CD8-positive, alpha-beta memory T cell (primary cell): ENCODE measurements around the gene FBXW4. TPM values are rescaled to one million over a fixed set of nuclear protein-coding genes. Genes with fewer than 3 reads are reported as not detected.
A peak's percentile ranks its signal among the peaks of the same experiment; 100 is the strongest.

Source experiments
- CTCF ChIA-PET: fragments of 350-600 bp; sonication (Branson Sonifier 250); formaldehyde crosslinking; loops from one replicate; lab custom pipeline; 2021; ENCODE audit warnings: antibody characterized with exemption; lab: Charles Lee
- POLR2A ChIA-PET: fragments of 350-600 bp; sonication (Branson Sonifier 250); formaldehyde crosslinking; loops from one replicate; lab custom pipeline; 2021; ENCODE audit warnings: antibody characterized with exemption; lab: Charles Lee
- DNase-seq, 5 donors: peaks; one replicate each; pipeline versions ENCODE4 v3.0.0 to v3.0.0-alpha.2; 2020 to 2022; ENCODE audit warnings: mixed read lengths in 1 of 5
- H3K27ac ChIP-seq: one replicate; pipeline ENCODE4 v1.7.0; 2013; ENCODE audit warnings: low read depth, mild to moderate bottlenecking, low read length, moderate library complexity
- H3K27me3 ChIP-seq: 2 replicates; pipeline ENCODE4 v1.7.0; 2013; ENCODE audit warnings: low read length, mild to moderate bottlenecking; ENCODE audit not compliant: insufficient read depth, poor library complexity, severe bottlenecking
- H3K36me3 ChIP-seq: 2 replicates; pipeline ENCODE4 v1.7.0; 2013; ENCODE audit warnings: mild to moderate bottlenecking, low read length, moderate library complexity; ENCODE audit not compliant: insufficient read depth
- H3K4me1 ChIP-seq: 2 replicates; pipeline ENCODE4 v1.7.0; 2013; ENCODE audit warnings: mild to moderate bottlenecking, low read length, moderate library complexity; ENCODE audit not compliant: insufficient read depth
- H3K4me3 ChIP-seq: 2 replicates; pipeline ENCODE4 v1.7.0; 2013; ENCODE audit warnings: mild to moderate bottlenecking, low read length
- H3K9me3 ChIP-seq: 2 replicates; pipeline ENCODE4 v1.7.0; 2013; ENCODE audit warnings: mild to moderate bottlenecking, low read length
- H3K27ac Mint-ChIP-seq, 8 donors: one replicate each; pipeline ENCODE4 v1.8.0; 2020 to 2021; ENCODE audit warnings: mixed read lengths in 8 of 8, mild to moderate bottlenecking in 6 of 8, inconsistent platforms in 3 of 8, moderate library complexity in 3 of 8
- H3K27me3 Mint-ChIP-seq, 2 donors: one replicate each; pipeline ENCODE4 v1.8.0; 2020 to 2021; ENCODE audit warnings: mixed read lengths in 2 of 2, mild to moderate bottlenecking in 1 of 2, moderate library complexity in 1 of 2
- H3K36me3 Mint-ChIP-seq, 3 donors: one replicate each; pipeline ENCODE4 v1.8.0; 2020 to 2021; ENCODE audit warnings: mixed read lengths in 3 of 3, inconsistent platforms in 1 of 3, mild to moderate bottlenecking in 1 of 3
- H3K4me1 Mint-ChIP-seq, 3 donors: one replicate each; pipeline ENCODE4 v1.8.0; 2020 to 2021; ENCODE audit warnings: mixed read lengths in 3 of 3, inconsistent platforms in 1 of 3, mild to moderate bottlenecking in 1 of 3
- H3K4me3 Mint-ChIP-seq, 7 donors: one replicate each; pipeline ENCODE4 v1.8.0; 2020 to 2021; ENCODE audit warnings: mixed read lengths in 7 of 7, mild to moderate bottlenecking in 6 of 7, moderate library complexity in 4 of 7, inconsistent platforms in 2 of 7
- H3K9me3 Mint-ChIP-seq, 5 donors: one replicate each; pipeline ENCODE4 v1.8.0; 2020 to 2022; ENCODE audit warnings: mixed read lengths in 5 of 5, mild to moderate bottlenecking in 3 of 5, moderate library complexity in 2 of 5, inconsistent platforms in 1 of 5
- polyA plus RNA-seq: library from polyadenylated mRNA; unstranded; fragments of 300-500 nt; fragmentation: Illumina TruSeq; gene quantifications from one replicate; pipeline ENCODE4 v1.2.3, GENCODE V29; 2021
- total RNA-seq, 2 experiments: library from RNA; stranded (reverse); gene quantifications; one replicate each; pipeline ENCODE4 v1.2.3, GENCODE V29; 2021

FBXW4 gene
- total and polyA plus RNA-seq, 3 experiments from 2014 or later: 13.1 to 54.4 (median 44.2) TPM

GRCh38 chr10:101693978-101694673 is 844 bp downstream of the FBXW4 start:
- peaks cover 0 to 27% (median 0%) of the 10 kb centered on the region in 3 donors for H3K36me3 Mint-ChIP-seq
- CTCF ChIA-PET: interaction anchor here (1.0 to 1.4 kb wide), 2 partner anchors 8 to 11 kb away, joined by 3 to 4 read pairs; no protein-coding TSS in a partner anchor
- Histone ChIP-seq H3K9me3 (no peaks in the 10 kb centered on the region), H3K4me1 (peaks cover 42% of the 10 kb centered on the region), H3K36me3 (no peaks in the 10 kb centered on the region), H3K27ac (peak overlapping the region; percentile 95), H3K27me3 (no peaks in the 10 kb centered on the region), H3K4me3 (peak overlapping the region; percentile 87)
- POLR2A ChIA-PET: interaction anchor here (1.1 kb wide), 1 partner anchor 106 kb away, joined by 5 read pairs; the partner anchor contains the start of genes DPCD and POLL
- peak overlapping the region; percentile 96 to 99 (median 99) for H3K27ac Mint-ChIP-seq
- H3K9me3 Mint-ChIP-seq: no peaks in the 10 kb centered on the region
- peaks cover 46 to 61% (median 48%) of the 10 kb centered on the region in 3 donors for H3K4me1 Mint-ChIP-seq
- H3K4me3 Mint-ChIP-seq: peak overlapping the region; percentile 90 to 99 (median 95)
- peak; percentile 45 to 80 (median 70) for DNase-seq
- no peaks in the 10 kb centered on the region for H3K27me3 Mint-ChIP-seq

GRCh38 chr10:101693651-101693977 is 1.4 kb downstream of the FBXW4 start:
- Mint-ChIP-seq H3K4me3 (peak overlapping the region; percentile 90 to 99 (median 95)), H3K27ac (peak overlapping the region; percentile 96 to 99 (median 99)), H3K4me1 (peaks cover 51 to 66% (median 53%) of the 10 kb centered on the region in 3 donors), H3K36me3 (peaks cover 0 to 31% (median 0%) of the 10 kb centered on the region in 3 donors), H3K9me3 (no peaks in the 10 kb centered on the region), H3K27me3 (no peaks in the 10 kb centered on the region)
- ChIA-PET POLR2A (interaction anchor here (0.5 to 1.1 kb wide), 2 partner anchors 58 to 106 kb away, joined by 5 read pairs; partner anchors contain the start of genes DPCD and POLL), CTCF (interaction anchor here (1.0 to 1.4 kb wide), 2 partner anchors 9 to 10 kb away, joined by 3 to 4 read pairs; no protein-coding TSS in a partner anchor)
- H3K27ac ChIP-seq: peak overlapping the region; percentile 95
- H3K4me1 ChIP-seq: peaks cover 42% of the 10 kb centered on the region
- no peaks in the 10 kb centered on the region for H3K9me3 ChIP-seq
- no peaks in the 10 kb centered on the region for H3K27me3 ChIP-seq
- no peaks in the 10 kb centered on the region for H3K36me3 ChIP-seq
- peak in 1 of 5 donors; percentile 57 for DNase-seq
- H3K4me3 ChIP-seq: peak overlapping the region; percentile 87

DNA sequence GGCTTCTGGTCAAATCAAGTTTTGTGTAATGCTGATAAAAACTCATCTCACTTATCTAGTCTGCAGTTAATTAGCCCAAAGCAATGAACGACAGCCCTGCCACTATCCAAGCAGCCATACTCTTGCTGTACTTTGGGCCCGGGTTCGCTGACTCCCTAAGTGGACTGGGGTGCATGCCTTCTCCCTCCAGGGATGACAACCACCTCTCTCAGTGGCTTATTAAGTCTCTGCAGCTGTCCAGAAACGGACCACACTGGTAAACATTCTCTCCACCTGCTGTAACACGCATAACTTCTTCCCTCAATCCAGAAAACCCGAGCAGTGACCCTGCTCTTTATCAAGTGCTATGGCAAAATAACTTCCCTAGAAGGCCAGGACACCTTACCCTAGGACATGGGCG is 3.9 kb downstream of the FBXW4 start:
- Mint-ChIP-seq H3K4me3 (no peak overlapping the region), H3K36me3 (peaks cover 0 to 48% (median 3%) of the 10 kb centered on the region in 3 donors), H3K27me3 (no peaks in the 10 kb centered on the region), H3K4me1 (peaks cover 69 to 87% (median 73%) of the 10 kb centered on the region in 3 donors), H3K27ac (peak overlapping the region in 7 of 8 donors; percentile 58 to 96 (median 73)), H3K9me3 (no peaks in the 10 kb centered on the region)
- peaks cover 56% of the 10 kb centered on the region for H3K4me1 ChIP-seq
- CTCF ChIA-PET: no interaction called here
- no peak overlapping the region for H3K27ac ChIP-seq
- no peak for DNase-seq
- POLR2A ChIA-PET: no interaction called here
- H3K27me3 ChIP-seq: no peaks in the 10 kb centered on the region
- no peak overlapping the region for H3K4me3 ChIP-seq
- H3K36me3 ChIP-seq: no peaks in the 10 kb centered on the region
- no peaks in the 10 kb centered on the region for H3K9me3 ChIP-seq

DNA sequence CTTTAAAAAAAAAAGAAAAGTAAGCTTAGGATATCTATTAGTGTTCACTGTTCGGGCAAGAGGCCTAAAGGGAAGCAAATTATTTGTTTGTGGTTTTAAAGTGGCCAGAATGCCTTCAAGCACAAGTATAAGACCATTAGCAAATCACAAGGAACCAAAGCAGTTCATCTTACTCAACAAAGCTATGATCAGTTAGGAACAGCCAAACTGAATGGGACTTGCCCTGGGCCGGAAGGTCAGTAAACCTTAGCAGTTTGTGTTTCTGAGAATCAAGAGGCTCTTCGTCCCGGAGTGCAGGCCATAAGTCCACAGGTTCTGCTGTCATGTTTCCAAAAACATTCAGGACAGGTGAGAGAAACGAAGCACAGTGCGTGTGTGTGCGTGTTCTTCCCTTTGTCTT is 4.5 kb downstream of the FBXW4 start:
- peak overlapping the region in 6 of 8 donors; percentile 7 to 96 (median 56) for H3K27ac Mint-ChIP-seq
- no peaks in the 10 kb centered on the region for H3K27me3 Mint-ChIP-seq
- H3K36me3 ChIP-seq: no peaks in the 10 kb centered on the region
- H3K9me3 Mint-ChIP-seq: no peaks in the 10 kb centered on the region
- ChIA-PET POLR2A (interaction anchor here (0.5 kb wide), 1 partner anchor 64 kb away, joined by 3 read pairs; no protein-coding TSS in a partner anchor), CTCF (no interaction called here)
- peaks cover 70 to 88% (median 80%) of the 10 kb centered on the region in 3 donors for H3K4me1 Mint-ChIP-seq
- H3K4me1 ChIP-seq: peaks cover 53% of the 10 kb centered on the region
- H3K4me3 ChIP-seq: no peak overlapping the region
- H3K27ac ChIP-seq: no peak overlapping the region
- no peaks in the 10 kb centered on the region for H3K27me3 ChIP-seq
- peaks cover 0 to 48% (median 3%) of the 10 kb centered on the region in 3 donors for H3K36me3 Mint-ChIP-seq
- peak overlapping the region in 1 of 7 donors; percentile 14 for H3K4me3 Mint-ChIP-seq
- DNase-seq: no peak
- no peaks in the 10 kb centered on the region for H3K9me3 ChIP-seq

GRCh38 chr10:101687071-101687658 is 7.8 kb downstream of the FBXW4 start:
- no peak for DNase-seq
- ChIA-PET POLR2A (no interaction called here), CTCF (no interaction called here)
- Histone ChIP-seq H3K36me3 (no peaks in the 10 kb centered on the region), H3K9me3 (no peaks in the 10 kb centered on the region), H3K27me3 (no peaks in the 10 kb centered on the region), H3K4me3 (no peak overlapping the region), H3K27ac (no peak overlapping the region), H3K4me1 (peaks cover 39% of the 10 kb centered on the region)
- H3K36me3 Mint-ChIP-seq: peaks cover 0 to 40% (median 7%) of the 10 kb centered on the region in 3 donors
- no peak overlapping the region for H3K4me3 Mint-ChIP-seq
- no peaks in the 10 kb centered on the region for H3K9me3 Mint-ChIP-seq
- no peaks in the 10 kb centered on the region for H3K27me3 Mint-ChIP-seq
- H3K27ac Mint-ChIP-seq: peak overlapping the region in 6 of 8 donors; percentile 3 to 96 (median 30)
- H3K4me1 Mint-ChIP-seq: peaks cover 78 to 96% (median 94%) of the 10 kb centered on the region in 3 donors

DNA sequence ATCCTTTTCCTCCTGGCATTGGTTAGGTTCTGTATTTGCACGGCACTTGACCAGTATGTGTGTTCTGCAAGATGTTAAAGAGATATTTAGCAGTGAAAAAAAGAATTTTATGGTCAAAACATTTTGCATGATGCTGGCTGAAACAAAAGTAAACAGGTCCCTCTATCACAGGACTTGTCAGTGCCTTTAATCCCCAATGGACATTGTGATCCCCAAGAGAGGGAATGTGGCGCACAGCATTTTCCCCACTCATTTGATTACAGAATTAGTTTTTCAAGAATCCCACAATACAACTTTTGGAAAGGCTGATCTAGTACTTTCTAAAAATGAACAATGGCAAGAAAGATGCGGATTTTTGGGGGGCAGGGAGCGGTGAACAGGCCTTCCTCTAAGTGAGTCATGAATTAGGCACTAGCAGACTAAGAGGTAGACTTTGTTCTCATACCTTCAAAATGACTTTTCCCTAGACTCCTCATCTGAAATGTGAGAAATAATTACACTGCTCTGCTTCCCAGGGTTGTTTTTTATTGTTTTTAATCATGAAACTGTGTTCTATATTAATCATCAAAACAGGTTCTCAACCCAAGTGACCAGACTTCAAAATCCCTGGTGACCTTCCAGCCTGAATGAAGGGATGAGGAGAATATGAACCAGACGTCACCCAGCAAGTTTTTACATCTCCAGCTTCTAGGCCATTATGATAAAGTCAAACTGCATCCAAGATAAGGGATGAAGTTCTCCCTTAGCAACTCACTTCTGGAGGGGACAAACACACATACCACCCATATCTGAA is 8.6 kb downstream of the FBXW4 start:
- no peak for DNase-seq
- peaks cover 0 to 37% (median 7%) of the 10 kb centered on the region in 3 donors for H3K36me3 Mint-ChIP-seq
- Histone ChIP-seq H3K36me3 (no peaks in the 10 kb centered on the region), H3K27me3 (no peaks in the 10 kb centered on the region), H3K4me3 (no peak overlapping the region), H3K9me3 (no peaks in the 10 kb centered on the region), H3K27ac (no peak overlapping the region), H3K4me1 (peaks cover 32% of the 10 kb centered on the region)
- no peaks in the 10 kb centered on the region for H3K9me3 Mint-ChIP-seq
- H3K4me1 Mint-ChIP-seq: peaks cover 74 to 92% (median 88%) of the 10 kb centered on the region in 3 donors
- peak overlapping the region in 5 of 8 donors; percentile 35 to 70 (median 52) for H3K27ac Mint-ChIP-seq
- CTCF ChIA-PET: no interaction called here
- POLR2A ChIA-PET: no interaction called here
- no peak overlapping the region for H3K4me3 Mint-ChIP-seq
- H3K27me3 Mint-ChIP-seq: no peaks in the 10 kb centered on the region

- H3K36me3 Mint-ChIP-seq: peaks cover 0 to 30% (median 7%) of the 10 kb centered on the region in 3 donors
- H3K27ac ChIP-seq: no peak overlapping the region
- H3K4me3 Mint-ChIP-seq: no peak overlapping the region
- no peaks in the 10 kb centered on the region for H3K27me3 ChIP-seq
- H3K4me3 ChIP-seq: no peak overlapping the region
- POLR2A ChIA-PET: no interaction called here
- peaks cover 60 to 84% (median 78%) of the 10 kb centered on the region in 3 donors for H3K4me1 Mint-ChIP-seq
- no peaks in the 10 kb centered on the region for H3K27me3 Mint-ChIP-seq
- H3K36me3 ChIP-seq: no peaks in the 10 kb centered on the region
- H3K9me3 Mint-ChIP-seq: no peaks in the 10 kb centered on the region
- no peaks in the 10 kb centered on the region for H3K9me3 ChIP-seq
- H3K4me1 ChIP-seq: peaks cover 20% of the 10 kb centered on the region
- CTCF ChIA-PET: no interaction called here
- H3K27ac Mint-ChIP-seq: peak overlapping the region in 2 of 8 donors; percentile 58 to 64
- DNase-seq: no peak
Observed at GRCh38 chr10:101684782-101685181, 10.2 kb downstream of the FBXW4 start.
